Stomach smooth muscle (tissue), 2 donors: ENCODE data around the gene SUCLG1.
A peak's percentile ranks its signal among the peaks of the same experiment; 100 is the strongest.

ENCODE experiments used
- H3K27ac ChIP-seq: one replicate; pipeline ENCODE4 v1.7.0; 2013; ENCODE audit warnings: mild to moderate bottlenecking, low read length, inconsistent platforms
- H3K27me3 ChIP-seq, 2 donors: one replicate each; pipeline ENCODE4 v1.7.0; 2013; ENCODE audit warnings: low read length in 2 of 2; ENCODE audit not compliant: insufficient read depth in 2 of 2, control insufficient read depth in 1 of 2
- H3K36me3 ChIP-seq, 2 donors: one replicate each; pipeline ENCODE4 v1.7.0; 2013; ENCODE audit warnings: low read length in 2 of 2; ENCODE audit not compliant: control insufficient read depth in 2 of 2, insufficient read depth in 2 of 2
- H3K4me1 ChIP-seq: one replicate; pipeline ENCODE4 v1.7.0; 2013; ENCODE audit warnings: low read length; ENCODE audit not compliant: control insufficient read depth, insufficient read depth
- H3K4me3 ChIP-seq, 2 donors: one replicate each; pipeline ENCODE4 v1.7.0; 2013; ENCODE audit warnings: low read length in 2 of 2
- H3K9ac ChIP-seq, 2 donors: one replicate each; pipeline ENCODE4 v1.7.0; 2013; ENCODE audit warnings: low read length in 2 of 2, mild to moderate bottlenecking in 1 of 2
- H3K9me3 ChIP-seq, 2 donors: one replicate each; pipeline ENCODE4 v1.7.0; 2013; ENCODE audit warnings: low read length in 2 of 2; ENCODE audit not compliant: control insufficient read depth in 2 of 2
- donor health status: healthy.
- donor health status: Pancreatic carcinoma.

Gene SUCLG1

DNA sequence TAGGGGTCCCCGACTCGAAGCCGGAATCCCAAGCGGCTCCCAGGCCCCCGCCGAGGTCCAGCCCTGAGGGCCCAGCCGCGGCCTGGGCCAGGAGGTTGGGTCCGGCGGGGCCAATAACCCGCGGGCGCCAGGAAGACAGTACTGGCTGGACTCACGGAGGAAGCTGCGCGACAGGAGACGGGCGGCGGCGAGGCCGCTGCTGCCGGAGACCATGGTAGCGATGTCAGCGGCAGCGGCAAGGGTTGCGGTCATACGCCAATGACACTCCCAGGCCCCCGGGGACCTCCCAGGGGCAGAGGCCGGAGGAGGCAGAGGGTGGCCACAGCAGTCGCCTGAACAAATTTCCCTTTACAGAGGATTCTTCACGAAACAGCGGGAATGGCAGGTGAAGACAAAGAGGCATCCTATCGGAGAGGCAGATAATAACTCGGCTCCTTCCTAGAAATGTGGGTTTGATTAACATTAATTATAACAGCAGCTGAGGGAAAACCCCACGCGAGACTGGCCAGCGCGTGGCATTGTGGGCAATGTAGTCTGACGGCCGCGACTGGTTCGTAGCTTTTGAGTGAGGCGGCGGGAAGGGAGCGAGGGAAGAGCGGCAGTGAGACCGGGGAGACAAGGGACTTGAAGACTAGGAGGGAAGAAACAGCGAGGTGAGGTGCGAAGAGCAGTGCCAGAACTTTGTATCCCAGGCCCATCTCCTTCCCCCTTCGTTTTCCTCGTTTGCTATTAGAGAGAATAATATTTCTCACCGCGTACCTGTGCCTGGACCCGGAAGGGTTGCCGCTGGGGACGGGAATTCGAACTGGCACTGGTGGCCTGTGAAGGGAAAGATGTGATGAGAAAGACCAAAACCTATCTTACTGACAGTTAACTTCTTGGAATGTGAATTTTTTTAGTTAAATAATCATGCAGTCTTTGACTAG, at the start of gene SUCLG1:
TSS of gene SUCLG1 (minus strand) at position 263 of the 926 bp plus-strand sequence. CDS start at position 252, 11 bp downstream.
- Histone ChIP-seq H3K36me3 (no peaks in the 10 kb centered on the region), H3K27ac (peak within 1 kb of the TSS; percentile 90), H3K9me3 (no peaks in the 10 kb centered on the region), H3K4me1 (peaks cover 14% of the 10 kb centered on the region), H3K27me3 (no peaks in the 10 kb centered on the region), H3K4me3 (peak within 1 kb of the TSS; percentile 79 to 94), H3K9ac (peak within 1 kb of the TSS; percentile 88 to 96)

DNA sequence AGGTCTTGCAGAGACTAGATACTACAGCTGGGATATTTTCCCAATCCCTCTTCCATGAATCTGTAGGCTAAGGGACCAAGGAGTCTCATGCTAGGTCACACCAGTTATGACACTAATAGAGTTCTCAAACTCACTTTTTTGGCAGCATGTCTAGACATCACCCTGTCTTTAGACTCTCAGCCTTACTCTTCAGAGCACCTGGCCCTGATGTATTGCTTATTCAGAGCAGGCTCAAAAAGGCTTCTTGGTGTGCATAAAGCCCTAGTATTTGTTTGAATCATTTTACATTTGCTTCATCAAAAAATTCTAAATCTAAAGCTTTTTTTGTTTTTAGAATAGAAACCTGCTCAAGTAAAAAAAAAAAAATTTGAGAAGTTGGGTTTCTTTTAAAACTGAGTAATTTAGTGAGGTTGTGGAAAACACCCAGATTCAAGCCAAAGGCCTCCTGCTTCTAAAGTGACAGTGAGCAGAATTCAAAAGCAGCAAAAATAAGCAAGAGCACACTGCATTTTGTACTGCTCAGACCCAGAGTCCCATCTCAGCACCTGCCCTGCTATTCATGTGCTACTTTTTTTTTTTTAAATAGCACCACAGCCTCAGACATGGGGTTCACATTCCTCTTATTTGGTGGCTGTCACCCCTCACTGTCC, 39.2 kb upstream of the SUCLG1 start:
- Histone ChIP-seq H3K27ac (no peak overlapping the region), H3K36me3 (no peaks in the 10 kb centered on the region), H3K27me3 (no peaks in the 10 kb centered on the region), H3K4me3 (no peak overlapping the region), H3K4me1 (no peaks in the 10 kb centered on the region), H3K9me3 (no peaks in the 10 kb centered on the region), H3K9ac (no peak overlapping the region)

DNA sequence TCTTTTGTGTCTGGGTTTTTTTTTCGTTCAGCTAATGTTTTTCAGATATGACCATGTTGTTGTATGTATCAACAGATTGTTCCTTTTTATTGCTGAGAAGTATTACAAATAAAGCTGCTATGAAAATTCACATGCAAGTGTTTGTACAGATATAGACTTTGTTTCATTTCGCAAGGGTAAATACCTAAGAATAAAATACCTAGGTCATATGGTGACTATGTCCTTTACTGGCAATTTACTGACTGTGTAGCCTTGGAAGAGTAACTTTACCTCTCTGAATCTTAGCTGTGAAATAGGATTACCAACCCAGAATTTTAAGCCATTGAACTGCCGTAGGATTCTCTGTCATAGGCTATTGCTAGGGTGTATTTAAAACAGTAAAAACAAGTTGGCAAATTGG, 38.2 kb upstream of the SUCLG1 start:
- H3K27me3 ChIP-seq: no peaks in the 10 kb centered on the region
- H3K9me3 ChIP-seq: no peaks in the 10 kb centered on the region
- no peaks in the 10 kb centered on the region for H3K36me3 ChIP-seq
- no peak overlapping the region for H3K4me3 ChIP-seq
- no peak overlapping the region for H3K27ac ChIP-seq
- no peak overlapping the region for H3K9ac ChIP-seq
- no peaks in the 10 kb centered on the region for H3K4me1 ChIP-seq

DNA sequence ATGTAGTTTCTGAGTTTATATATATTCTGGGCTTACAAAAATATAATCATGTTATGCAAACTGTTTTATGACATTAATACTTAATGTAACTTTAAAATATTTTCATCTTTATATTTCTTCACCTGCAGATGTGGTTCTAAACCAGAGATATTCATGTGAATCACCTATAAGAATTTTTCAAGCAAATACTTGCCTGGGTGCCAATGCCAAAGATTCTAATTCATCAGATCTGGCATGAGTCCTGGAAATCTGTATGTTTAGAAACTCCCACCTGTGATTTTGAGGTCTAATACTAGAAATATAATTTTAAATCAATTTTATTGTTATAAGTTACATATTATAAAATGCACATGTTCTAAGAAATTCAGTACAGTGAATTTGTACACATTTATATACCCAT, 37.3 kb upstream of the SUCLG1 start:
- H3K27ac ChIP-seq: no peak overlapping the region
- no peaks in the 10 kb centered on the region for H3K27me3 ChIP-seq
- H3K9ac ChIP-seq: no peak overlapping the region
- H3K9me3 ChIP-seq: no peaks in the 10 kb centered on the region
- H3K4me1 ChIP-seq: no peaks in the 10 kb centered on the region
- no peaks in the 10 kb centered on the region for H3K36me3 ChIP-seq
- H3K4me3 ChIP-seq: no peak overlapping the region

DNA sequence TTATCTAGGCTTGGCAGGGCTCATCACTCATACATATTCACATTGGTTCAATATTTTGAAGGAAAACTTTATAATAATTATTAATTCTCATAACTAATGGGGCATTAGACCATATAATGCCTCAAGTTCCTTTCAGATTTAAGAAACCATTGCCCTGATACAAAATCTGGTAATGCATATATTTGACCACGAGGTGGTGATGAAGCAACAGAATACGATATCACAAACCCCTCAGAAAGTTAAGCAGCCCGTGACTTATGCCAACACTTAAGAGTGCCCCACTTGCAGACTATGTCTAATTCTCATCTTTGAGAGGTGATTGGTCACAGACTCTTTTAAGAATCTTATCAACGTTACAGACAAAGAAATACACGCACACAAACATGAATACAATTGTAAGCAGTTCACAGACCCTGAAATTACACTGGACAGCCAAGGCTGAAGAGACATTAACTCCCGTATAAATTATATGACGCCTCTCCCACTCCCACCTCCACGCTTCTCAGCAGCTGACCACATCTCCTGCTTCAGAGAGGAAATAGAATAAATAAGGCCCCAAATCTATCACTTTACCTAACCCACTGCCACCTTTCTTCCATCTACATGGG, 36.6 kb upstream of the SUCLG1 start:
- Histone ChIP-seq H3K27ac (no peak overlapping the region), H3K4me3 (no peak overlapping the region), H3K27me3 (no peaks in the 10 kb centered on the region), H3K4me1 (no peaks in the 10 kb centered on the region), H3K36me3 (no peaks in the 10 kb centered on the region), H3K9ac (no peak overlapping the region), H3K9me3 (no peaks in the 10 kb centered on the region)

DNA sequence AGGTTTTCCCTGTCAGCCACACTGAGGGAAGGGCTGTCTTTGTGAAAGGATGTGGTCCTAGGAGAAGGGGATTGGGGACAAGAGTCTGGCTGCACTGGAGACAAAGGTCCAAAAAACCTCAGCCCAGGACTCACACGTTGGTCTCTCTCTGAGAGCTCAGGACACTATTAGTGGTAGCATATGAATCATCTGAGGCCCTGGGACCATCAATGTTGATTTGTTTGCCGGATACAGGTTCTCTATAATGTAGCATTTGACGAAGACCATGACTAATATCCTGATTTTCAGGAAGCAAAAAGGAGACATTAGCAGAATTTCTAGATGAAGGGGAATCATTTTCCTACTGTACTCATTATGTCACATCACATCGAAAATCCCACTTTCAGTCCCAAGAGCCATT, 35.0 kb upstream of the SUCLG1 start:
- H3K4me3 ChIP-seq: no peak overlapping the region

DNA sequence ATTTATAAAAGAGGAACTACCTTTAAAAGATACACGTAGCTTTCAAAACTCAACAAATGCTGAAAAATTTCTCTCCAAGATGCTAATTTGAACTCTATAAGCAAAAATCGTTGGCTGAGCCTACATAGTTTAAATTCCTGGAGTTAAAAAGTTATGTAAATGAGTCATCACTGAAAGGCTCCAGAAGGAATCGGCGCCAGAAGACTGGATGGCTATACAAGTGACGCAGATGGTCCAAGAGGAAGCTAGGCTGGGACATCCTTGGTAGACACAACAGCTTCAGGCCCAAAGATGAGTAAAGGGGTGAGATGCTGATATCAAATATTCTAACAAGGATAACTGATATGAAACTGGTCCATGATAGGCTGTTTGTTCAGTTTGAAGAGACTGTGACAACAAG, 34.4 kb upstream of the SUCLG1 start:
- H3K36me3 ChIP-seq: no peaks in the 10 kb centered on the region
- H3K27ac ChIP-seq: no peak overlapping the region
- H3K27me3 ChIP-seq: no peaks in the 10 kb centered on the region
- no peak overlapping the region for H3K9ac ChIP-seq
- no peaks in the 10 kb centered on the region for H3K4me1 ChIP-seq
- H3K9me3 ChIP-seq: no peaks in the 10 kb centered on the region
- H3K4me3 ChIP-seq: no peak overlapping the region

More for the DNA sequence above, 35.0 kb upstream of the SUCLG1 start:
- Histone ChIP-seq H3K27me3 (no peaks in the 10 kb centered on the region), H3K9me3 (no peaks in the 10 kb centered on the region), H3K27ac (no peak overlapping the region), H3K9ac (no peak overlapping the region), H3K4me1 (no peaks in the 10 kb centered on the region), H3K36me3 (no peaks in the 10 kb centered on the region)

DNA sequence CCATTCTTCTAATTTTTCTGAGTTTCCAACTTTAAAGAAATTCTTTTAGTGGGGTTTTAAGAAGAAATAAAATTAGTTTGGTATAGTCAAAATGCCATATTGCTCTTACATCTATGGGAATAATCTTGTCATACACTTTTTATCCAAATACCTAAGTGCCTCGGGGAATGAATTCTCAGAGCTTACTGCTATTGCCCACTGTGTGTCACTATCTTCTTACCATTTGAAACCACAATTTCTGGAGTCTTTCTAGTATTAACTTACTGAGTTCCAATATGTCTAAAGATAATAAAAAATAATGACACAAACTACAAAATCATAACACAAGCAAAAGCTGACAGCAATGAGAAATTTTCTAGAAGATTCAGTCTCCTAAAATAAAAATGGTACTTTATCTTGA, 33.5 kb upstream of the SUCLG1 start:
- Histone ChIP-seq H3K27me3 (no peaks in the 10 kb centered on the region), H3K4me1 (no peaks in the 10 kb centered on the region), H3K36me3 (no peaks in the 10 kb centered on the region), H3K9me3 (no peaks in the 10 kb centered on the region), H3K4me3 (no peak overlapping the region), H3K9ac (no peak overlapping the region), H3K27ac (no peak overlapping the region)

DNA sequence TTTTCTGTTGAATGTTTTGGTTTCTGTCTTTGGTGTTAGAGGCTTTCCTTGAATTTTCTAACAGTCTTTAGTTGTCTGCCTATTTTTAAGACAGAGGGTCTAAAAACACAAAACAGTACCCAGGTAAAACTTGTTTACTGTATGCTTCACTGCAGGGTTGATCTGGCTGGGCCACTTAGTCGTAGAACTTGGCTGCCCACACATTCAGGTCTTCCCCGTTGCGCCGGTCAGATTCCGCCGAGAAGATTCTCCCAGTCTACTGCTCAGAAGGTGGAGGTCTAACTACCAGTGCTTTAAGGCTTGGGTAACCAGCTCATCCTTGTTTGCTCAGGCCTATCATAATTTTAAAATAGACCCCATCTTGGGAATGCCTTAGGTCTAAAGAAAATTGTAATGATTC, 32.7 kb upstream of the SUCLG1 start:
- Histone ChIP-seq H3K4me1 (no peaks in the 10 kb centered on the region), H3K9ac (no peak overlapping the region), H3K27ac (no peak overlapping the region), H3K27me3 (no peaks in the 10 kb centered on the region), H3K9me3 (no peaks in the 10 kb centered on the region), H3K36me3 (no peaks in the 10 kb centered on the region), H3K4me3 (no peak overlapping the region)

DNA sequence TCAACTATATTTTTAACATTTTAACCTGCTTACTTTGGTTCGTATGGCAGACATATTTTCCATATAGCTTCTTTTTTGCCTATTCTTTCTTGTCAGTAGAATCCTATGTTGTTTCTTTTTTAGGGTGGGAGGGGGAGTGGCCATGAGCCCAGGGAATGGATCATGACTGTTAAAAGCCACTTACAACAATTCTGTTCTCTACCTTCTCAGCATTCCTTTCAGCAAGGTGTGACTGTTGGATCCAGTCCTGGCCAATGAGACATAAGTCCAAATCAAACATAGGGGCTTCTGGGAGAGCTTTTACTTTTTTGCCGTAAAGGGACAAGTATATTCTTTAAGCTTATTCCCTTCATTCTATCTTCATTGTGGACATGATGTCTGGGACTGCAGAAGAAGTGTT, 32.2 kb upstream of the SUCLG1 start:
- H3K4me3 ChIP-seq: no peak overlapping the region
- H3K9me3 ChIP-seq: no peaks in the 10 kb centered on the region
- H3K4me1 ChIP-seq: no peaks in the 10 kb centered on the region
- H3K9ac ChIP-seq: no peak overlapping the region
- H3K27me3 ChIP-seq: no peaks in the 10 kb centered on the region
- H3K36me3 ChIP-seq: no peaks in the 10 kb centered on the region
- H3K27ac ChIP-seq: no peak overlapping the region
